Measurements from ENCODE around the gene PRKAR1B.
A peak's percentile ranks its signal among the peaks of the same experiment; 100 is the strongest.

PRKAR1B gene

DNA sequence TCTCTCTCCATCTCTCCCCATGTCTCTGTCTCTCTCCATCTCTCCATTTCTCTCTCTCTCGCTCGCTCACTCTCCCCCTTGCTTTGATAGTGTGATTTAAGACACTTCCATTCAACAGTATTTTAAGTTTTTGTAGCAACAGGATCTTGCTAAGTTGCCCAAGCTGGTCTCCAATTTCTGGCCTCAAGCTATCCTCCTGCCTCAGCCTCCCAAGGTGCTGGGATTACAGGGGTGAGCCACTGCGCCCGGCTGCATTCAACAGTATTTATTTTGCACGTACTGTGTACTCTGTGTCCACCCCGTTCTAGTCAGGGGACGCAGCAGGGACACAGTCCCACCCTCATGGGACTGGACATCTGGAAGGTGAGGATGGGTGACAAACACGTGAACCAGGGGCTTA lies 193.0 kb downstream of the PRKAR1B start:
- no peak for DNase-seq

DNA sequence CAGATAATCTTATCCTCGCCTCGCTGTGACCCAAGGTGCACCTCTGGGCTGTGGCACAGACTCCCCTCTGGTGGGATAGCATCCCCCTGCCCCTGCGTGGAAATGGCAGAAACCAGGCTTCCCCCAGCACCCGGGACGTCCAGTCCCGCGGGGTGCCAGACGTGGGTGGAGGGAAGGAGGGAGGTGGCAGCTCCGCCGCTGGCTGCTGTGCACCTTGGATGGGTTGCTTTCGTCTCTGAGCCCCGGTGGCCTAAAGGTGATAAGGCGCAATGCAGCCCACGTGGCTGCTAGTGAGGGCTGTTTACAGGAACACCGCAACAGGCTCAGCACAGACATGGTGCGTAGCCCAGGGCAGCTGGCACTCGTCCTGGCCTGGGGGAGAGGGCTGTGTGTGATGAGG lies 193.8 kb downstream of the PRKAR1B start:
- no peak for DNase-seq

DNA sequence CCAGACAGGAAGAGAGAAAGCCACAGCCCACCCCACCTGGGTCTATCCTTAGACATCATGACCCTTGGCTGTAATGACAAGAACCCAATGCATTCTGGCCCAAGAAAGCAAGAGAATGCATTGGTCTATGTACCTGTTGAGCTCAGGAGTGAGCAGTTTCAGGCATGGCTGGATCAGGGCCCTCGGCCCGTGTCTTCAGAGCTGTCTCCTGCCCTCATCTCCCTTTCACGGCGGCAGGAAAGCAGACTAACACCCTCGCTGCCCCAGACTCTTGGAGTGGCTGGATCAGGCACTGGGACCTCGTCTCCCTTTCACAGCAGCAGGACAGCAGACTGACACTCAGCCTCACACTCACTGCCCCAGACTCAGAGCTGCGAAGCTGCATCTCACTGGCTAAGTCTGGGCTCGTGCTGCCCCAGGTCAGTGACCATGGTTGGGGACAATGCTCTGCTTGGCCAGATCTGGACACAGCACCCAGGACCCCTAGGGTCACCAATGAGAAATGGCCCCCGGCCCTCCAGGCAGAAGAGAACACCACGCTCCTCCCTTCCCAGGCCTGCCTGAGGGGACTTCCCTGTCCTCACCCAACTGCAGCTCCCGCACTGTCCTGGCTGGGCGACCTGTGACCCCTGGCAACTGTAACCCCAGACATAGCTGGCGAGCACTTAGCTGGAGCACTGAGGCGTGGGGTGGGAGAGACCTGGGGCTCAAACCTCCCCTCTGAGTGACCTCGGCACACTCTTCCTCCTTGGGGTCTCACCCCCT lies 194.5 kb downstream of the PRKAR1B start:
- no peak for DNase-seq

DNA sequence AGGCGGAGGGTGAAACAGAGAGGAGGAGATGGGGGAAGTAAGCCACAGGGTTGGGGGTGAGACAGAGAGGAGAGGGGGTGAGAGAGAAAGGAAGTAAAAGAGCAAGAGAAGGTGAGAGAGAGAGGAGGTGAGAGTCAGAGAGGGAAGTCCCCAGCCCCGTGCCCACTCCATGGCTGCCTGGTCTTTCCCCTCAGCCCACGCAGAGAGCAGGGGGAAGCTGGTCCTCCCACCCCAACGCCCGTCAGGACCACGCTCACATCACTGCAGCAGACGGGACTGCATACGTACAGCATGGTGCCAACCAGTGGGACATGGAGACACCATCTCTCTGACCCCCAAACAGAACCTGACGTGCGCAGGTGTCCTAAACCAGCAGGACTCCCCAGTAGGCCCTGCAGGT lies 195.3 kb downstream of the PRKAR1B start:
- DNase-seq, result no peak

DNA sequence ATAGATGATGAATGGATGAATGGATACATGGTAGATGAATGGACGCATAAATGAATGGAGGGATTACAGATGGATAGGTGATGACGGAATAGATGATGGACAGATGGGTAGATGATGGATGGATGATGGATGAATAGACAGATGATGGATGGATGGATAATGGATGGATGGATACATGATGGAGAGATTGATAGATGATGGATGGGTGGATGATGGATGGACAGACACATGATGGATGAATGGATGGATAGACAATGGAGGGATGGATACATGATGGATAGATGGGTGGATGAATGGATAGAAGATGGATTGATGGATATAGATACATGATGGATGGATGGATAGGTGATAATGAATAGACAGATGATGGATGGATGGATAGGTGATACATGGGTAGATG lies 198.6 kb downstream of the PRKAR1B start:
- DNase-seq, result no peak

DNA sequence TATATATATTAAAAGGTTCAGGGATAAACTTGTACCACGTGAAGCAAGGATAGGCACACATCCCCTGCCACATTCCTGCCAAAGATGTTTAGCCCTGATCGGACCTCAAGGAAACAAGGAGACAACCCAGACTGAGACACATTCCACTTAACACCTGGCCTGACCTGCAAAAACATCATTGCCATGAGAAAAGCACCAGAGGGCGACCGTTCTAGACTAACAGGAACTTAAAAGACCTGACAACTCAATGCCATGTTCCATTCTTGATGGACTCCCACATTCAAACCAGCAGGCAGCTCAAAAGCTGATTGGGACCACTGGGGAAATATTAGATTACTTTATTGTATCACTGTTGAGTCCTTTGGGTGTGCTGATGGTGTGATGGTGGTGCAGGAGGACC lies 199.4 kb downstream of the PRKAR1B start:
- DNase-seq, result no peak

DNA sequence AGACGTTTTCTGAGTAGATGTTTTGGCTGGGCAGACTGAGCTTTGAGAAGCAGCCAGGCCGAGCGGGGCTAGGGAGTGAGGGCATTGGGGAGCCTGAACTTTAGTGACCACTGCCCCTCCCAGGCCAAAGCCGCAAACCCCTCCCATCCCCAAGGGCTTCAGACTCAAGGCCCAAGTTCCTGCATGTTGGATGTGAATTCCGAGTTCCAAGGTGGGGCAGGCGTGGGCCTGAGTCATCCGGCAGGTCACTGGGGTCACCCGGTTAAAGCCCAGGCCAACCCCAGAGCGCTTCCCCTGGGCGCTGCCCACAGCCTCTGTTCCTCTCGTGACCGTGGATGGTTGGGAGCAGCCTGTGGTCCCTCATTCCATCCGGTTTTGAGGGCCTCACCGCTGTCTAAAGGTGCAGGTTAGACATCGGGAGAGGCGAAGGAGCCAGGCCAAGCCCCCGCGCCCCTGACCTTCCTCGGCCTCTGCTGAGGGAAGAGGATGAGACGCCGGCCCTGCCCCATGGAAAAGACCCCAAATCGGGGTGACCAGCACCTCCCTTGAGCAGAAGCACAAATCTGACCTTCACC lies 200.5 kb downstream of the PRKAR1B start:
- DNase-seq, result no peak

DNA sequence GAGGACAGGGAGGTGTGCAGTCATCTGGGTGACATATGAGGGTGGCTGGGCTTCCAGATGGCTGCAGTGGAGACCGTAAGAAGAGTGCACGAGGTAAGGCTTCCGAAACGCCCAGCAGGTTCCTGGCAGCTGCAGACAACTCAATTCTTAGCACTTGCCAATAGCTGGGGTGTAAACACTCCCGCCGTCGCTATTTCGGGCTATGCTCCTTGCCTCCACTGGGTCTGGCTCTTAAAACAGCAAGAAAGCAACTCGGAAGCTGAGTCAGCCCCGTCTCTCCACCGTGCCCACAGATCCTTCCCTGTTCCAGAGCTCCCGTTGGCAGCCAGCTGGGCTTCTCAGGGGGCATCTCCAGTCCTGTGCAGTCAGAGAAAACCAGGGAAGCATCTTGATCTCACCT lies 201.3 kb downstream of the PRKAR1B start:
- DNase-seq, result peak; percentile 27

DNA sequence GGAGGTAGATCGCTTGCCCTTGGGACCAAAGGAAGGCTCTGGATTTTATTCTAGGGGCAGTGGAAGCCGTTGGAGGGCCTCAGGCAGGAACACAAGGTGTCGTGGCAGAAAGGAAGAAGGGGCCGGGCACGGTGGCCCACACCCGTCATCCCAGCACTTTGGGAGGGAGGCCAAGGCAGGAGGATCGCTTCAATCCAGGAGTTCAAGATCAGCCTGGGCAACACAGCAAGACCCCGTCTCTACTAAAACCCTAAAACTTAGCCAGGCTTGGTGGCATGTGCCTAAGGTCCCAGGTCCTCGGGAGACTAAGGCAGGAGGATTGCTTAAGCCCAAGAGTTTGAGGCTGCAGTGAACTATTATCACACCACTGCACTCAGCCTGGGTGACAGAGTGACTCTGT lies 202.3 kb downstream of the PRKAR1B start:
- no peak for DNase-seq

DNA sequence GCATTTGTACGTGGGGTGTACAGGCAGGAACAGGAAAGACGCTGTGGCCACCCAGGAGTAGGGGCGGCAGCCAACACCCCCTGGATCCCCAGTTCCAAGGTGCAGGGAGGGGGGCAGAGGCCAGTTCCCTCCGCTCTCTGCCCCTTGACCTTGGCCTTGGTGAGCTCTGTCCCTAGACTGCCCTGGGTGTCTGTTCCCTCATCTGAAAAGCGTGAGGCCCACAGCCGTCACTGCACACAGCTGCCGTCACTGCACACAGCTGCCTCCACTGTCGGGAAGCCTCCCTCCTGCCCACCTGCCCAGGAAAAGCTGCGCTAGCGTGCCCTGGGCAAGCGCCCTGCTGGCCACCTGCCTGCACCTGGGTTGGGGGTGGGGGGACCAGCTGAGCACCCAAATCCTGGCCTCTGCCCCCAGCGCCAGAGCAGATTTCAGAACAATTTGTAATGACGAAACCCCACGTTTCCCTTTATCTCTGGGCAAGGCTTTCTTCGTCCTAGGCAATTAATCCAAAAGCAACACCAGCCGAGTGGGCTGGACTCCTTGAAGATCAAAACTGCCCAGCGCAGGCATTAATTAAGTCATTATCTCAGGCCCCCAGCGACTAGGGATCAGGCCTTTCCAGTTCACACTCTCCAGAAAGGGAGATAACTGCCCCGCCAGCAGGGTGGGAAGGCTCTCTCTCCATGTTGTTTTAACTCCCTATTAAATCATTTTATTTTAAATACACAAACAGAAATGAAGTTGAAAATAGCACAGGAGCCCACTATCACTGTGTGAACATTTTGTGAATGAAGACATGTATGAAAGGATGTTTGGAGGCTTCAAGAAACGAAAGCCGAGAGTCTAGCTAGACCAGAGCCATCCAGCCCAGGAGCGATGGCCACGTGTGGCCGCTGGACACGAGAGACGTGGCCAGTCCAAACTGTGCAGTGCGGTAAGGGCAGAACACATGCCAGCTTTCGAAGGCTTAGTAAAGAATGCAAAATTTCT lies 203.4 kb downstream of the PRKAR1B start:
- no peak for DNase-seq

DNA sequence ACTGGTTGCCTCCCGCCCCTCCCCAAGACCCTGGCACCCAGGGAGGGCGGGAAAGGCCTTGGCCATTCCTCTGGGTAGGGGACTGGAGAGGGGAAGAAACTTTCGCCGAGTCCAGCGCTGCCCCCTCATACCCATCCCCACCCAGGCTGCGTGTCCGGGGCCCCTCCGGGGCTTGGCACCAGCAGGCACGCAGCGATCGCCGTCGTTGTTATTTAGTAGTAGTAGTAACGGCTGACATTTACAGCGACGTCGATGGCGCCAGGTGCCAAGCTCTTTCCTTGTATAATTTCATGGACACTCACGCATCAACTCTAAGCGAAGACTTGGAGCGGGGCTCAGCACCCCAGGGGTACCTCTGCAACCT lies 204.1 kb downstream of the PRKAR1B start:
- DNase-seq, result no peak

DNA sequence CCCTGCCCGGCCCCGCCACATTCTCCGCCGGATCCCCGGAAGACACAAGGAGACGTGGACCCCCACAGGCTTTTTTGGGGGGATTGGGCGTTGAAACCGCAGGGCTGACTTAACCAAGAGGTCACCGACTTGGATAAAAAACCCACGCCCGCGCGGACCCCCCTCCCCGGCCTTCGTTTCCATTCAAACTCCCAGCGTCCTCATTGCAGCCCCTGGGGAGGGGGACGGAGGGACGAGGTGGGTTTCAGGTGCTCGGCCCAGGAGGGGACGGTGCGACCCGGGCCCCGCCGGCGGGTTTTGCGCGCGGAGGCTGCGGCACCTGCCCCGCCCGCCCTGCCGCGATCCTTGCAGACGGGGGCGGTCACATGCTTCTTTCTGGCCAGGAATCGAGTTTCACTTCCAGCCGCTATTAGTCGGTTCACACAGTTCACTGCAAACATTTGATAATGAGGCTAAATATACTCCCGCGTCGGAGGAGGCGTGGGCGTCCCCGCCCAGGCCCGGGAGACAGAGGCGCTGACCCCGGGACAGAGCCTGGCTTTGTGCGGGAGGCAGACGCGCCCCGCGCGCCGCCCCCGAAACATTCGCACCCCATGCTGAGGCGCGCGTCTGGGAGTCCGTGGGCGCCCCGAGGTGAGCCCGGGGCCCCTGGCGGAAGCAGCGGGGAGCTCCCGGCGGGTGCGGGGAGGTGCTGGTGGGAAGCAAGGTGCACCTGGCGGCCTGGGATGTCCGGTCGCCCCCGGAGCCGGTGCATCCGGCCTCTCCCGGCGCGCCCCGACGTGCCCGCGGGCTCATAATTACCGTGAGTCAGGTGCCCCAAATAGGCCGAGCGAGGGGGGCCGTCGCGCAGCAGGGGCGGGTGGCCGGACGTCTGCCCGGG lies 204.8 kb downstream of the PRKAR1B start:
- DNase-seq, result peak; percentile 36

DNA sequence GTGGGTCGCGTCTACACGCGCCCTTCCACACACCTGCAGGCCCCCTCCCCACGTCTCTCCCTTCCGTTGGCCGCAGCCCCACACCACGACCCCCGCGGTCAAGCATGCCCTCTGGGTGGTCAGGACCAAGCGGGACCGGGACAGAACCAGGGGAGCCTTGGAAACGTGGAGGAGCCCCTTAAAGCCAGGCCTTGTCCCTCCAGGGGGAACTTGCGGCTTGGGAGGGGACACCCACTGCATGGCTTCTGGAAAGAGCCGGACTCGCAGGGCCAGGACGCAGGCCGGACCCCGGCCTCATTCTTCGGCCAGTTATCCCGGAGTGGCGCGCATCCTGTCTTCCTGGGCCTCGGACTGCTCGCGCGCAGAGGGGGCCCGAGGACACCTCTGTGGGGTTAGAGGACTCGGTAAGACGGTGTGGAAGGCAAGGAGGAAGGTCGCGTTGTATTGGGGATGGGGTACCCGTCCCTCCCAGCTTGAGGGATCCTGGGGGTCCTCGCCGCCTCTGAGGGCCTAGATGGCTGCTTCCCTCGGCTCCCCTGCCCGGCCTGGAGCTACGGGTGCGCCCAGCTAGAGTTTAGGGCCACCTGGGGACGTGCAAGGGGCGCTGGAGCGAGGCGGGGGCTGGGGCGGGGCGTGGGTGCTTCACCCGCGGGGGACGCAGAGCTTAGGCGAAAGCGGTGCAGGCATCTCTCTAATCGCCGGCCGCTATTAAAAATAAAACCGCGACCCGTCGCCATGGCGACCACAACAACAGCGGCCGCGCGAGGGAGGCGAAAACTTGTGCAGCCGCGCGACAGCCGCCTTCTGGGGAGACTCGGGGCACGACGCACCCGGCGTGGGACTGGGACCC lies 205.6 kb downstream of the PRKAR1B start:
- peak; percentile 35 for DNase-seq

DNA sequence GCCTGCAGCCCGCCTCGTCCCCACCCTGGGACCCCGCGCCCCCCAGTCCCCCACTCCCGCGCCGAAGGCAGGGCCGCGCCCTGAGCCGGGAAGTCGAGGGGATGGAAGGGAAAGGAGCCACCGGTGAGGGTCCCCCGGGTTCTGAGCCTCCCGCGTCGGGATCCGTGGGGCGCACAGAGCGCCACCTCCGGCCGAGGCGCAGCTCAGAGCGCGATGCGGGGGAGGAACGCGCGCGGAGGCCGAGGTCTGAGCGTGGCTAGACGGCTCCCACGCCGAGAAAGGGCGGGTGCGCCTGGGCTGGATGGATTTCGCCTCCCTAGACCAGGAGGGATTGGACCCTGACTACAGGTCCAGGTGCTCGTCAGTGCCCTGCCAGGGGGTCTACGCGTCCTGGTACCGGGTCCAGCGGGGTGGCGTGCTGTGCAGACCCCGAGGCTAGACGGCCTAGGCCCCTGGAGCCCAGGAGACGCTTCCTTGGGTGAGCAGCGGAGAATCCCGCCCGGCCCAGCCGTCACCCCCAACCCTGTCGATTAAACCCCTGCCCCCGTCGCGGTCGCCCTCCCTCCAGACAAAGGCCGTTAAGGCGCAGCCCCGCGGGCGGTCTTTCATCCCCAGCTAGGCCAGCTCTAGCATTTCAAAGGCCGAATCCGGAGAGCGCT lies 206.4 kb downstream of the PRKAR1B start:
- no peak for DNase-seq

DNA sequence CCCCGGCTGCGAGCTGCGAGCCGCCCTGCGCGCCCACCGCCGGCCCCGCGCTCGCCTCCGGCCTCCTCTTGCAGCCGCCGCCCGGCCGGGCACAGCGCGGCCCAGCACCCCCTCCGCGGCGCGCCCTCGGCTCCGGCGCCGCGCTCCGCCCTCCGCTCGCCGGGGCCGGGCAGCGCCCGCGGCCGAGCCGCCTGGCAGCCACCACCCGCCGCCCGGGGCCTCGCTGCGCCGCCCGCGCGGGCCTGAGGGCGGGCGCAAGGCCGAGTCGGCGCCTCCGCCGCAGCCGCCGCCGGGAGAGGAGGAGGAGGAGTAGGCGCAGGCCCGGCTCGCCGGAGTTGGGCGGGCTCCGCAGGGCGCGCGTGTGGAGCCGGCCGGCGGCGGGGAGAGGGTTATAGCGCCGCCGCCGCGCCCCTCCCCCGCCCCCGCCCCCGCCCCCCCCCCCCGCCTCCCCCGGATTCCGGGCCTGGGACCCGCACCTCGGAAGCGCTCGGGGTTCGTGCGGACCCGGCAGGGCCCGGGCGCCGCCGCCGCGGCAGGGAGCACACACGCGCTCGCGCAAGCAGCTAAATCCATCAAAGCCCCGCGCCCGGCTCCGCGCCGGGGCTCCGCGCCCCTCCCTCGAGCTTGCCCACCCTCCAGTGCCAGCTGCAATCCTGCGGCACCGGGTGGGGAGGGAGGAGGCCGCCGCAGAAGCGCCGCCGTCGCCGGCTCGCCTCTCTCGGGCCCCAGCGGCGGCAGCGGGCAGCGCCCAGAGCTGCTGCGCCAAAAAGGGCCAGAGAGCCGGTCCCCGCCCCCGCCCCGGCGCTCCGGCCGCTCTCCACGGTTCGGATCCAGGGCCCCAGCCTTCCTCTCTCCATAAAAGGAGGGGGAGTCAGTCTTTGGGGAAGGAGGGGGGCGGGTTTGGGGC lies 207.3 kb downstream of the PRKAR1B start, which contains the start of gene PDGFA:
Gene PDGFA, minus strand, starts transcription at position 363 of the 907 bp plus-strand sequence. CDS start 845 bp downstream, outside the sequence.
- DNase-seq, result peak; percentile 41

DNA sequence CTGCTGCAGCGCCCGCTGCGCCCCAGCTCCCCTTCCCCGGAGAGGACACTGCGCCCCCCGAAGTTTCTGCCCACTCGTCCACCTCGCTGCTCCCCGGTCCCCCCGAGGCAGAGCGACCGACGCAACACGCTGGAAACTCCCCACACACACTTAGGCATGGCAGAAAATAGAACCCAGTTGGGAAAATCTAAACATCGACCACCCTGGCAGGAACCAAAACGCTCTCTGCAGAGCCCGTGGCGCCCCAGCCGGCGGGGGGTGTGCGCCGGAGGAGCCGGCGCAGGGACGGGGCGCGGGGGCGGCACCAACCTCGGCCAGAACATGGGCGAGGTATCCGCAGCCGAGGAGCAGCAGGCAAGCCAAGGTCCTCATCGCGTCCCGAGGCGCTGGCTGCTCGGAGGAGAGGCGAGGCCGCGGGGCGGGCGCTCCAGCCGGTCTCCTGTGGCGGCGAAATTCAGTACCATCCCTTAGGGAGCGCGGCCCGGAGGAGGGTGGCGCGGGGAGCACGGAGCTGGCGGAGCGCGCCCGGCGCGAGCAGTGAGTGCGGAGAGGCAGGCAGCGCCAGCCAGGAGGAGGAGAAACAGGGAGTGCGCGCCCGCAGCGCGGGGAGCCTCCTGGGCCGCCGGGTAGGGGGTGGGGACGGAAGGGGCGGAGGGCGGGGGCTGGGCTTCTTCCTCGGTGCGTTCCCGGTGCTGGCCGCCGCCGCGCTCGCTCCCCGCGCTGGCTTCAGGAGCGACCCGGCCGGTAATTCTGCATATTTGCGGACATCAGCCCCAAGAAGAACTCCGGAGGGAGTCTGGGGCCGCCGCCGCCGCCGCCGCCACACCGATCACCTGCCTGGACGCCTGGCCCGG lies 208.2 kb downstream of the PRKAR1B start:
- peak; percentile 77 for DNase-seq

DNA sequence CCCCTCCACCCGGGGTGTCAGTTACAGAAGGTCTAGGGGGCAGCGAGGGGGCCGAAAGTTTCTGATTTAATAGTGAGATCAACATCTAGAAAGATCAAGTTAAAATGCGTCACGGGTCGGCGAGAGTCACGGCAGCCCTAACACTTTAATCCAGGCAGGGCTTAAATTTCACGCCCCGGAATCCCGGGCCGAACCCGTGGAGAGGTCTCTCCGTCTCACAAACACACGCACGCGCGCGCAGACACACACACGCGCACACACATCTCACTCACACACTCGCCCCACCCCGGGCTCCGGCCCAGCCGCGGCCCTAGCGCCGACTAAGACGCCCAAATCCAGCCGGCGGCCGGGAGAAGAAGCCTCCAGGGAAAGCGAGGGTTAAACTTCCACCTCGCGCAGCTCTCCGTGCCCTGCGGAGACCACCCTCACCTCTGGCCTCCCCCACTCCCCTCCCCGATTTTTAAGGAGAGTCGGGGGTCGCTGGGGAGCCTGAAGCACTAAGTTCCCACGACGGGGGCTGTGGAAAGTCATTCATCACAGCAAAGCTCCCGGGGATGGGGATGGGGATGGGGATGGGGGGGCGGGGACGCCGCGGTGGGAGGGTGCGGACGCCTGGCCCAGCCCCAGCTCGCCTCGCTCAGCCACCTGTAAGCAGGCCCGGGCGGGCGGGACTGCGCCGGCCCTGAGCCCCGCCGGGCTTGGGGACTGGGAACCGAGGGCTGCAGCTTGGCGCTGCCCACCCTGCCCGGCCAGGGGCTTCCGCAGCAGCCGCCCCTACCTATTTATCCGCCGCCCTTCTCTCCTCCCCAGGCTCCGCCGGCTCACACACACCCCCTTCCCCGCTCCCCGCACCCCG lies 209.1 kb downstream of the PRKAR1B start:
- DNase-seq, result peak; percentile 13
